PC-3 (cell line): ENCODE data around the gene LMO3. TPM values are rescaled to one million over a fixed set of nuclear protein-coding genes. Genes with fewer than 3 reads are reported as not detected.

ENCODE experiments used
- ATAC-seq: fragments of 200-7000 bp; cut with Tn5 transposase; 2 replicates; pipeline ENCODE4 v1.9.1; 2020; ENCODE audit warnings: mild to moderate bottlenecking, moderate library complexity
- BruUV-seq: library from RNA; stranded (reverse); fragments of 400-500 nt; replicated peaks from 2 replicates; lab custom pipeline; 2021; lab: Mats Ljungman, UMichigan
- CTCF ChIA-PET: fragments of 300-600 bp; sonication (Branson Sonifier 250); formaldehyde crosslinking; loops from one replicate; lab custom pipeline; 2022; ENCODE audit warnings: antibody characterized with exemption; lab: Charles Lee
- POLR2A ChIA-PET: fragments of 300-600 bp; sonication (Branson Sonifier 250); formaldehyde crosslinking; loops from one replicate; lab custom pipeline; 2022; ENCODE audit warnings: antibody characterized with exemption; ENCODE audit not compliant: unreplicated experiment; lab: Charles Lee
- DNase-seq: peaks from one replicate; pipeline ENCODE4 v3.0.0-alpha.2; 2015
- H2AFZ ChIP-seq: fragments of 300-600 bp; sonication (generic); 2 replicates; pipeline ENCODE4 v1.6.0; 2016; ENCODE audit warnings: antibody characterized with exemption, low read length
- H3F3A ChIP-seq: fragments of 300-600 bp; sonication (generic); one replicate; pipeline ENCODE4 v1.6.0; 2017; ENCODE audit warnings: antibody characterized with exemption, low read length, control low read depth, mild to moderate bottlenecking; ENCODE audit not compliant: unreplicated experiment
- H3K27ac ChIP-seq: fragments of 300-600 bp; sonication (generic); 2 replicates; pipeline ENCODE4 v1.5.1; 2016; ENCODE audit warnings: mild to moderate bottlenecking, low read length
- H3K27me3 ChIP-seq: fragments of 300-600 bp; sonication (generic); 2 replicates; pipeline ENCODE4 v1.6.1; 2016; ENCODE audit warnings: low read length, mixed read lengths
- H3K36me3 ChIP-seq: fragments of 300-600 bp; sonication (generic); 2 replicates; pipeline ENCODE4 v1.6.1; 2016; ENCODE audit warnings: low read depth, mixed run types, low read length, mixed read lengths
- H3K4me1 ChIP-seq: fragments of 300-600 bp; sonication (generic); 2 replicates; pipeline ENCODE4 v1.5.1; 2016; ENCODE audit warnings: low read length; ENCODE audit not compliant: insufficient read depth
- H3K4me2 ChIP-seq: fragments of 300-600 bp; sonication (generic); 2 replicates; pipeline ENCODE4 v1.6.0; 2016; ENCODE audit warnings: low read length
- H3K4me3 ChIP-seq: fragments of 300-600 bp; sonication (generic); 2 replicates; pipeline ENCODE4 v1.5.1; 2016; ENCODE audit warnings: mild to moderate bottlenecking, low read length, mixed read lengths
- H3K79me2 ChIP-seq: fragments of 300-600 bp; sonication (generic); 2 replicates; pipeline ENCODE4 v1.6.1; 2017; ENCODE audit warnings: low read length, mixed read lengths
- H3K9ac ChIP-seq: fragments of 300-600 bp; sonication (generic); 2 replicates; pipeline ENCODE4 v1.6.0; 2016; ENCODE audit warnings: mild to moderate bottlenecking, low read length
- H3K9me2 ChIP-seq: fragments of 300-600 bp; sonication (generic); replicated peaks from 2 replicates; pipeline ENCODE4 v1.6.1; 2016; ENCODE audit warnings: mixed run types, low read length, mixed read lengths
- H3K9me3 ChIP-seq: fragments of 300-600 bp; sonication (generic); 2 replicates; pipeline ENCODE4 v1.6.1; 2016; ENCODE audit warnings: low read length, mixed read lengths
- H4K20me1 ChIP-seq: fragments of 300-600 bp; sonication (generic); 2 replicates; pipeline ENCODE4 v1.6.1; 2016; ENCODE audit warnings: low read length, mixed read lengths
- EZH2 ChIP-seq: fragments of 300-600 bp; sonication (generic); IDR thresholded peaks from one replicate; pipeline ENCODE4 v1.6.1; 2017; ENCODE audit warnings: antibody characterized with exemption, mild to moderate bottlenecking, low read length; ENCODE audit not compliant: unreplicated experiment
- EZH2phosphoT487 ChIP-seq: fragments of 300-600 bp; sonication (generic); IDR thresholded peaks from 2 replicates; pipeline ENCODE4 v1.6.1; 2018; ENCODE audit warnings: mild to moderate bottlenecking, antibody characterized with exemption, low read length, borderline replicate concordance
- intact Hi-C: fragments of 100-400 bp; cut with micrococcal nuclease; formaldehyde crosslinking; loops from 2 replicates; pipeline ENCODE4 v1.9.0; 2023
- total RNA-seq: library from RNA; depleted of rRNA; stranded (reverse); fragments of >200 nt; gene quantifications from 2 replicates; pipeline ENCODE4 v1.2.3, GENCODE V29; 2014
- TF ChIP-seq, protein P1 (sequence below): fragments of 300-600 bp; sonication (generic); conservative IDR thresholded peaks from 2 replicates; pipeline ENCODE4 v1.5.1; 2017; ENCODE audit warnings: antibody characterized with exemption, low read depth, mild to moderate bottlenecking, low read length

LMO3 gene
- total RNA-seq, 1 experiment from 2014 or later = 2.3 TPM

DNA sequence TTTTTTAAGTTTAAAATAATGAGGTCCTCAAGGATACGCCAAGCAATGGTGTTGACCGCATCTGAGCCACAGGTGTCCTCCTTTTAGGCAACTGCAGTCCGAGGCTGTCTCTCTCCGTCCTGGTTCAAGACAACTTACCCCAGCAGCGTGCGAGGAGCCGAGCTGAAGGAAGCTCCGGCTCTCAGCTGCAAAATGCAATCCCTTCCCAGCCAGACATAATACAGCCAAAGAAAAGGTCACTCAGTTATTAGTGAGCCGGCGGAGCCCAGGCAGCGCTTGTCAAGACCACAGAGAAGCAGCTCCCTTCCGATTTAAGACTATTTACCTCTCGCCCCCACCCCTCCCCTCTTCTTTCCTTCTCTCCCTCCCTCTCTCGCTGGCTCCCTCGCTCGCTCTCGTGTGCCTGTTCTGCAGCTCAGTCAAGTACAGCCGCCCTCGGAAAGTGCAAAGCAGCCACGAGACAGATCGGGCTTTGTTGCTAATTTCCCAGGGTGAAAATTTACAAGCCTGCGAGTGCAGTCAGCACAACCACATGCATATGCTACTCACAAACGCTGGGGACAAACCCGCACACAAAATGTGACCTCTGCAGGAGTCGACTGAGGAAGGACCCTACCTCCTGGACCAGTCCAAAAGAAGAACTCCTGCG lies 363 bp upstream of the LMO3 start:
- peak; percentile 67 for ATAC-seq
- Histone ChIP-seq H3K36me3 (no peaks in the 10 kb centered on the region), H3K4me3 (peak overlapping the region; percentile 77), H3K27ac (no peak overlapping the region), H3K9ac (0 out of 2 replicates have a peak overlapping the region, but pooled peaks have one; percentile 8), H3K9me2 (no peaks in the 10 kb centered on the region), H4K20me1 (no peaks in the 10 kb centered on the region), H3F3A (no peaks in the 10 kb centered on the region), H3K4me2 (peak overlapping the region; percentile 99), H2AFZ (peak overlapping the region; percentile 91), H3K79me2 (no peaks in the 10 kb centered on the region), H3K4me1 (no peaks in the 10 kb centered on the region), H3K27me3 (no peaks in the 10 kb centered on the region), H3K9me3 (no peaks in the 10 kb centered on the region)
- CTCF ChIA-PET = interaction anchor here (0.8 kb wide), 1 partner anchor 221 kb away, joined by 4 read pairs; no protein-coding TSS in a partner anchor
- intact Hi-C loops = no loop called here
- BruUV-seq = no TSS peak
- TF ChIP-seq, protein P1, sequence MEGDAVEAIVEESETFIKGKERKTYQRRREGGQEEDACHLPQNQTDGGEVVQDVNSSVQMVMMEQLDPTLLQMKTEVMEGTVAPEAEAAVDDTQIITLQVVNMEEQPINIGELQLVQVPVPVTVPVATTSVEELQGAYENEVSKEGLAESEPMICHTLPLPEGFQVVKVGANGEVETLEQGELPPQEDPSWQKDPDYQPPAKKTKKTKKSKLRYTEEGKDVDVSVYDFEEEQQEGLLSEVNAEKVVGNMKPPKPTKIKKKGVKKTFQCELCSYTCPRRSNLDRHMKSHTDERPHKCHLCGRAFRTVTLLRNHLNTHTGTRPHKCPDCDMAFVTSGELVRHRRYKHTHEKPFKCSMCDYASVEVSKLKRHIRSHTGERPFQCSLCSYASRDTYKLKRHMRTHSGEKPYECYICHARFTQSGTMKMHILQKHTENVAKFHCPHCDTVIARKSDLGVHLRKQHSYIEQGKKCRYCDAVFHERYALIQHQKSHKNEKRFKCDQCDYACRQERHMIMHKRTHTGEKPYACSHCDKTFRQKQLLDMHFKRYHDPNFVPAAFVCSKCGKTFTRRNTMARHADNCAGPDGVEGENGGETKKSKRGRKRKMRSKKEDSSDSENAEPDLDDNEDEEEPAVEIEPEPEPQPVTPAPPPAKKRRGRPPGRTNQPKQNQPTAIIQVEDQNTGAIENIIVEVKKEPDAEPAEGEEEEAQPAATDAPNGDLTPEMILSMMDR = no peak
- TF ChIP-seq EZH2phosphoT487 (no peak), EZH2 (no peak)
- DNase-seq = peak; percentile 25
- POLR2A ChIA-PET = no interaction called here

DNA sequence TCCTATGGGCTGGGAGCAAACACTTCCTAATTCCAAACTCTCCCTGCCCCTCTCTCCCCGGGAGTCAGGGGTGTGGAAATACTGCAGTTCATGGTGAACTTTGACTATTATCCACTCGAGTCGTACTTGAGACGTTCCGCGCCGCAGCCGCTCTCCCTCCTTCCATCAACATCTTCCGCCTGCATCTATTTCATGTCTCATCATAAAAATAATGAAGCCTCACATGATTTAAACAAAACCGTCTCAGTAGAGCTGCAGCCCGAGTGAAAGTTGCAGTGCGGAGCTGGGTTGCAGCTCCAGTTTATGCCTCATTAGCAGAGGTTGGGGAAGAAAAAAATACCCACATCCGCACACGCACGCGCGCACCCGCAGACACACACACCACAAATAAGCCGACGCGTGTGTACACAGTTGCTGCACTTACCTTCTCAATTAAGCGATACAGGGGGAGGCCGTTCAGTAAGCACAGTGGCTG lies 283 bp downstream of the LMO3 start:
- POLR2A ChIA-PET = no interaction called here
- H3K36me3 ChIP-seq = no peaks in the 10 kb centered on the region
- TF ChIP-seq, protein P1 = no peak
- no peak for TF ChIP-seq EZH2
- TF ChIP-seq EZH2phosphoT487 = no peak
- no TSS peak for BruUV-seq
- 0 out of 2 replicates have a peak overlapping the region, but pooled peaks have one; percentile 8 for H3K9ac ChIP-seq
- H4K20me1 ChIP-seq = no peaks in the 10 kb centered on the region
- CTCF ChIA-PET = interaction anchor here (0.8 kb wide), 1 partner anchor 220 kb away, joined by 4 read pairs; no protein-coding TSS in a partner anchor
- peak overlapping the region; percentile 91 for H2AFZ ChIP-seq
- H3K27me3 ChIP-seq = no peaks in the 10 kb centered on the region
- intact Hi-C loops = no loop called here
- no peaks in the 10 kb centered on the region for H3K79me2 ChIP-seq
- H3K4me3 ChIP-seq = peak overlapping the region; percentile 77
- H3K4me2 ChIP-seq = peak overlapping the region; percentile 99
- H3K4me1 ChIP-seq = no peaks in the 10 kb centered on the region
- ATAC-seq (peak; percentile 30), DNase-seq (peak; percentile 12)
- no peaks in the 10 kb centered on the region for H3F3A ChIP-seq
- H3K9me2 ChIP-seq = no peaks in the 10 kb centered on the region
- no peak overlapping the region for H3K27ac ChIP-seq
- H3K9me3 ChIP-seq = no peaks in the 10 kb centered on the region
